ENCODE data around the gene SERPINB5.

DNA sequence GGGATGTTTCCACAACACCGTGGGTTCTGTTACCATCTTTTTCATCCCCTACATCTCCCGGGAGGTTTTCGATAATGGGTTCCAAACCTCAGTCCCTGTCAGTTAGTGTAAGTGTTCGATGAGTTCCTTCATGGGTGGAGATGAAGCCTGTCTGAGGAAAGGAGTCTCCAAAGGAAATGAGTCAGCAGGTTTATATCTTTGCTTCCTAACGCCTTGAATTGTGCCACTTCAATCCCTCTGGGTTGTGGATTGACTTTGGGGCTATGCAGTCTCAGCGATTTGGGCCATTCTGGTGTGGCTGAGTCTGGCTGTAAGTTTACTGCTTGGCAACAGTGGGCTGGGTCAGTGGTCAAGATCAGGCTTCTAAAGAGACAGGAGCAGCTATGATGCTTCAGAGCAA is 1.2 kb downstream of the SERPINB5 start:
- TF ChIP-seq, protein P1, sequence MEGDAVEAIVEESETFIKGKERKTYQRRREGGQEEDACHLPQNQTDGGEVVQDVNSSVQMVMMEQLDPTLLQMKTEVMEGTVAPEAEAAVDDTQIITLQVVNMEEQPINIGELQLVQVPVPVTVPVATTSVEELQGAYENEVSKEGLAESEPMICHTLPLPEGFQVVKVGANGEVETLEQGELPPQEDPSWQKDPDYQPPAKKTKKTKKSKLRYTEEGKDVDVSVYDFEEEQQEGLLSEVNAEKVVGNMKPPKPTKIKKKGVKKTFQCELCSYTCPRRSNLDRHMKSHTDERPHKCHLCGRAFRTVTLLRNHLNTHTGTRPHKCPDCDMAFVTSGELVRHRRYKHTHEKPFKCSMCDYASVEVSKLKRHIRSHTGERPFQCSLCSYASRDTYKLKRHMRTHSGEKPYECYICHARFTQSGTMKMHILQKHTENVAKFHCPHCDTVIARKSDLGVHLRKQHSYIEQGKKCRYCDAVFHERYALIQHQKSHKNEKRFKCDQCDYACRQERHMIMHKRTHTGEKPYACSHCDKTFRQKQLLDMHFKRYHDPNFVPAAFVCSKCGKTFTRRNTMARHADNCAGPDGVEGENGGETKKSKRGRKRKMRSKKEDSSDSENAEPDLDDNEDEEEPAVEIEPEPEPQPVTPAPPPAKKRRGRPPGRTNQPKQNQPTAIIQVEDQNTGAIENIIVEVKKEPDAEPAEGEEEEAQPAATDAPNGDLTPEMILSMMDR (IDR thresholded peaks at IDR 0.05) = no peak
- TF ChIP-seq POLR2A (IDR thresholded peaks at IDR 0.05) (no peak), EP300 (IDR thresholded peaks at IDR 0.05) (no peak)

Measured in ovary (tissue), 3 donors.